ENCODE measurements around the gene TDRKH.
A peak's percentile ranks its signal among the peaks of the same experiment; 100 is the strongest.
"Not testable (repeated sequence)": the region's sequence is repeated elsewhere in the genome, so short reads cannot be mapped to it uniquely, and the experiment has no call there.

Gene TDRKH

DNA sequence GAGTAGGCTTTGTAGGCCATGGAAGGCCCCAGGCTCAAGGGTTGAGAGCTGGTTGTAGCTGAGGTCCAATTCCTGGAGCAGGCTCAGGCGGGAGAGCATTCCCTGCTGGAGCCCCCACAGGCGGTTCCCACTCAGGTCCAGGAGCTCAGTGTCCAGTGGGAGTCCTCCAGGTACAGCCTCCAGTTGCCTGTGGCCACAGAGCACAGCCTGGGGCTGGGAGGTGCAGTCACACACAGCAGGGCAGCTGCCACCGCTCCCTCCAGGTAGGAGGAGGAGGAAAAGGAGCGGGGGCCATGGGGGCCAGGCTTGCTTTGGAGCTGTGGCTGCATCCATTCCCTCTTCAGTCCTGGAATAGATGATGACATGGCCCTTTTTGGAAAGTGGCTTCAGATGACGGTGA, 12.1 kb upstream of the TDRKH start:
- H3K4me1 Mint-ChIP-seq = peaks cover 17 to 19% of the 10 kb centered on the region in 2 donors
- H3K36me3 Mint-ChIP-seq = peaks cover 2 to 5% of the 10 kb centered on the region in 2 donors
- H3K27me3 Mint-ChIP-seq = peaks cover 17 to 21% of the 10 kb centered on the region in 2 donors
- DNase-seq = no peak
- no peak overlapping the region for H3K4me3 Mint-ChIP-seq
- no peak overlapping the region for H3K27ac Mint-ChIP-seq
- ATAC-seq (replicated peaks) = no peak
- H3K9me3 Mint-ChIP-seq = no peaks in the 10 kb centered on the region

DNA sequence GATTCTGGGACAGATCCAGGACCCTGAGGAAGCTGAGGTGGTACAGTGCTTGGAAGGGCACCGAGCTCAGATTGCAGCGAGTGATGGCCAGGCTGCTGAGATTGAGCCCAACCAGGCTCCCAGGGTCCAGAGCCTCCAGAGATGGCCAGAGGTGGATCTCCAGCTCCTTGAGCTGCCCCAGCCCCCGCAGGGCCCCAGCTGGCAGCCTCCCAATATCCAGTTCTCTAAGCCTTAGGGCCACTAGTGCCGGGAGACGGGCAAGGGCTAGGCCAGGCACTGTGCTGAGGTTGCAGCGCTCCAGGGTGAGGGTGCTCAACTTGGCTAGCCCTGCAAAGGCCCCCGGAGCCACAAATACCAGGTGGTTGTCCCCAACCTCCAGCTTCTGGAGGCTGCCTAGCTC, 11.5 kb upstream of the TDRKH start:
- Mint-ChIP-seq H3K4me1 (peaks cover 17 to 19% of the 10 kb centered on the region in 2 donors), H3K27me3 (peaks cover 17 to 21% of the 10 kb centered on the region in 2 donors), H3K9me3 (no peaks in the 10 kb centered on the region), H3K36me3 (peaks cover 2 to 5% of the 10 kb centered on the region in 2 donors), H3K27ac (no peak overlapping the region), H3K4me3 (no peak overlapping the region)
- DNase-seq (no peak), ATAC-seq (replicated peaks) (no peak)

DNA sequence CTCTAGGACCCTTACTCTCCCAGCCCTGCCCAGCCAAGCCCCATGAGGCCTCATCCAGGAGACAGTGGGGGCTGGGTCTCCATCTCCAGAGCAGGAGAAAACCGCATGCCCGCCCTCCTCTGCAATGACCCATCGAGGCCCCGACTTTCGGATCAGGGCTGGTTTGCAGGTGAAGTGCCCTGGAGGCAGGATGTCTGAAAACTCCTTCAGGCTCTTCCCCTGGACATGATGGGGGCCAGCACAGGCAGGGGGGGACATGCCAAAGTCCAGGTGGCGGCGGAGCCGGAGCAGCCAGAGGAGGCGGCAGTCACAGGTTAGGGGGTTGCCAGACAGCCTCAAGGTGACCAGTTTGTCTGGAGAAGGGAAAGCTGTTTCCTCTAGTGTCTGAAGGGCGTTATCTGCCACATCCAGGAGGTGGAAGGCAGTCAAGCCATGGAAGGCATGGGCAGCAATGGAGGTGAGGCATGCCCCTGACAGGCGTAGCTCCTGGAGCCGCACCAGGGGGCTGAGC, 11.1 kb upstream of the TDRKH start:
- Mint-ChIP-seq H3K27ac (no peak overlapping the region), H3K36me3 (peaks cover 2 to 5% of the 10 kb centered on the region in 2 donors), H3K9me3 (no peaks in the 10 kb centered on the region), H3K4me3 (no peak overlapping the region), H3K27me3 (peaks cover 17 to 21% of the 10 kb centered on the region in 2 donors), H3K4me1 (peaks cover 17 to 19% of the 10 kb centered on the region in 2 donors)
- DNase-seq = no peak
- ATAC-seq (replicated peaks) = no peak

DNA sequence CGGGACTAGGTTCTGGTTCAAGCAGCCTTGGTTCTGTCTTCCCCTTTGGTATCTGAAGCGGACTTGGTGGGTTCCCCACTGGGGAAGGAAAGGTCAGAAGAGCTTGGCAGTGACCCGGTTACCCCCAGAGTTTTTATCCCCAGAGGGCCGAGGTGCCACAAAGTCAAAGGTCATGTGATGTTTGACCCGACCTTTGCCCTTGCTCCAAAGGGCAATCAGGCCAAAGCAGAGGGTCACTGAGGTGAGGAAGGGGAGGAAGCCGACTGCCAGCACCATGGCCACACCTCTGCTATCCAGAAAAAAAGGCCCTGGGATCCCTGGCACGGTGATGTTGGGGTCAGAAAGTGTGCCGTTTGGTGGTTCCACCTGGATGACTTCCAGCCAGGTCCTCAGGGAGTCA, 10.5 kb upstream of the TDRKH start:
- no peak for DNase-seq
- Mint-ChIP-seq H3K27ac (no peak overlapping the region), H3K27me3 (peaks cover 17 to 21% of the 10 kb centered on the region in 2 donors), H3K4me3 (no peak overlapping the region), H3K36me3 (peaks cover 2 to 5% of the 10 kb centered on the region in 2 donors), H3K9me3 (no peaks in the 10 kb centered on the region), H3K4me1 (peaks cover 17 to 19% of the 10 kb centered on the region in 2 donors)
- ATAC-seq (replicated peaks) = no peak

DNA sequence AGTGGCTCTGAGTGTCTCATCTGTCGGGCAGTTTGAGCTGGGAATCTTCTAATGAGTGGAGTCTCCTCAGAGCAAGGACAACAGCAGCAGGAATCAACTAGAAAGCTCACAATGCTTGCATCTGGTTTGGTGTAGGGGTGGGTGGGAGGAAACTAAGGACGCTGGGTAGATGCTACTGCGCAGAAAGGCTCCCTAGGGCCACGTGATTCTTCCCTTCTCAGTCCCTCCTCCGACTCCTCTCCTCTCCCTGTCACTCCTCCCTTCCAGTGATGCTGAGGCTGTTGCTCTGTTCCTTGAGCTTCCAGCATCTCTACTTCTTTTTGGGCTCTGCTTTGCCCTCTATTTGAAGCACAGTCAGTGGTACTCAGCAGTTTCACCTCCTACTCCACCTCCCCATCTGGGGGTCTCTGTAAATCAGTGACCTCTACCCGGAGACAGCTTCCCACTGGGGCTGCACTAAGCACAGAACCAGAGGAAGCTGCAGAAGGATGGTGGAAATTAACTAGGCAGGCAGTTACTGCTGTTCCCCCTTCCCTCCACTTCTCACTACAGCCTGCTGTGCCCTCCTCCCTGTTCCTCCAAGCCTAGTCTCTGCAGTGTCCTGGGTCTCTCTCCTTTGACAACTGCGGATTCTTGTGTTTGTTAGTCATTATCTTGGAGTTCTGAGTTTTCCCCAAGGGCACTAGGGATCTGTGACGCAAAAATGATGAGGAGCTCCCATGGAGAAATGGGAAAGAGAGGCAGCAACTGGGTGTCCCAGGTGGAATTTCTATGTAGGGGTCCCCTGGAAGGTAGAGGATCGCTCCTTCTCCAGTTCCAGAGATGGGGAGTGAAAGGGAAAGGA, 9.1 kb upstream of the TDRKH start:
- Mint-ChIP-seq H3K4me1 (peaks cover 13 to 15% of the 10 kb centered on the region in 2 donors), H3K27me3 (peaks cover 17 to 21% of the 10 kb centered on the region in 2 donors), H3K27ac (no peak overlapping the region), H3K4me3 (no peak overlapping the region), H3K36me3 (peaks cover 2 to 5% of the 10 kb centered on the region in 2 donors), H3K9me3 (no peaks in the 10 kb centered on the region)
- ATAC-seq (replicated peaks) = no peak
- no peak for DNase-seq

DNA sequence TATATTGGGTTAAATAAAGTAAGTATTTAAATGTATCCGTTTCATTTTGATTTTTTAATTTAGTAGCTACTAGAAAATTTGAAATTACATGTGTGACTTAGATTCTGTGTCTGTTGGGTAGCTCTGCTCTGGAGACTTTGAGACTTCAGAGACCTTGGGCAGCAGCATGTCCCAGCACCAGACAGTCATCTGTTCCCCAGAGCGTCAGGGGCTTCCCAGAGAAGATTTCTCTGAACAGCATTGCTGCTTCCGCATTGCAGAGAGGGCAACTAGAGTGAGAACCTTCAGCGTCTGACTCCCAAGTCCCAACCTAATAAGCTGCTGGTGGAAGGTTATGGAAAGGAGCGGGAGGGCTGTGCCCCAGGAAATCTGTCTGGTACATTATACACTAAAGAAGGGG, 8.3 kb upstream of the TDRKH start:
- no peaks in the 10 kb centered on the region for H3K9me3 Mint-ChIP-seq
- H3K4me1 Mint-ChIP-seq = peaks cover 5 to 9% of the 10 kb centered on the region in 2 donors
- peaks cover 17 to 21% of the 10 kb centered on the region in 2 donors for H3K27me3 Mint-ChIP-seq
- H3K36me3 Mint-ChIP-seq = peaks cover 2 to 5% of the 10 kb centered on the region in 2 donors
- H3K27ac Mint-ChIP-seq = no peak overlapping the region
- no peak for ATAC-seq (replicated peaks)
- no peak for DNase-seq
- no peak overlapping the region for H3K4me3 Mint-ChIP-seq

DNA sequence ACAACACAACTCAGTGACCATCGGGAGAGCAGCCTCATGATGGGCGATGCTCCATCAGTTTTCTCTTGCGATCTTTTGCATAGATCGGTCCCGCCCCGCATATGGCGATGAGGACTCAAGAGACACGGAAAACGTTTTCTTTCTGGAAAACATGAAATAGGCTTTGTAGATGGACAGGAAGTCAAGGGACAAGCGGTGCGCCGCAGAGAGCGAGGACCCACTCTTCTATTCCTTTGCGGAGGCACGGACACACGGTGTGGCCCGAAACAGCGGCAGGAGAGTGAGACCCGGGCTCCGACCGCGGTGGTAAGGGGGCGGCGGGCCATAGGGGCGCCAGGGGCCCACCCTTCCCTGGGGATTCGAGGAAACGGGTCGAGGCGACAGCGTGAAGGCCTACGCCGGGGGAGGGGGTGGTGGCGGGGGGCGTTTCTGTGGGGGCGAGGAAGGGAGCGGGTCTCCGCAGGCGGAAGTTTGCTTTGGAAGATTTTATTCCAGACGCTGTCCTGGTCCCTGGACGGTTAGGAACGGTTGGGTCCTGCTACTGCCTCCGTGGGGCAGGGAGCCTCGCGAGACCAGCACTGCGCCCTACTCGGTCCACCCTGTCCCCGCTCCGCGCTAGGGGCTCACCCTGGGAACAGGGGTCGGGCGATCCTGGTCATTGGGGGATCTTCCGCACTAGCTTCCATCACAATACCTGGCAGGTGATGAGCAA, 796 bp upstream of the TDRKH start:
- DNase-seq (no peak), ATAC-seq (replicated peaks) (peak; percentile 4 to 6)
- peak overlapping the region; percentile 84 for H3K27ac Mint-ChIP-seq
- no peaks in the 10 kb centered on the region for H3K9me3 Mint-ChIP-seq
- no peaks in the 10 kb centered on the region for H3K27me3 Mint-ChIP-seq
- H3K36me3 Mint-ChIP-seq = no peaks in the 10 kb centered on the region
- peaks cover 5 to 16% of the 10 kb centered on the region in 2 donors for H3K4me1 Mint-ChIP-seq
- H3K4me3 Mint-ChIP-seq = peak overlapping the region; percentile 88

DNA sequence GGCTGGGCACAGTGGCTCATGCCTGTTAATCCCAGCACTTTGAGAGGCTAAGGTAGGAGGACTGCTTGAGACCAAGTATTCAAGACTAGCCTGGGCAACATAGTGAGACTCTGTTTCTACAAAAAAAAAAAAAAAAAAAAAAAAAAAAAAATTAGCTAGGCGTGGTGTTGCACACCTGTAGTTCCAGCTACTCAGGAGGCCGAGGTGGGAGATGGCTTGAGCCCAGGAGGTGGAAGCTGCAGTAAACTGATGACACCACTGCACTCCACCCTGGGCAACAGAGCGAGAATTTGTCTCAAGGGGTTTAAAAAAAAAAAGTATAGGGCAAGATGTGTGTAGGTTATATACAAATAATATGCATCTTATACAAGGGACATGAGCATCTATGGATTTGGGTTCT, 2.6 kb downstream of the TDRKH start:
- no peak for ATAC-seq (replicated peaks)
- H3K9me3 Mint-ChIP-seq = no peaks in the 10 kb centered on the region
- H3K4me3 Mint-ChIP-seq = no peak overlapping the region
- H3K36me3 Mint-ChIP-seq = no peaks in the 10 kb centered on the region
- H3K27ac Mint-ChIP-seq = no peak overlapping the region
- DNase-seq = no peak
- H3K27me3 Mint-ChIP-seq = no peaks in the 10 kb centered on the region
- H3K4me1 Mint-ChIP-seq = peaks cover 5 to 16% of the 10 kb centered on the region in 2 donors

DNA sequence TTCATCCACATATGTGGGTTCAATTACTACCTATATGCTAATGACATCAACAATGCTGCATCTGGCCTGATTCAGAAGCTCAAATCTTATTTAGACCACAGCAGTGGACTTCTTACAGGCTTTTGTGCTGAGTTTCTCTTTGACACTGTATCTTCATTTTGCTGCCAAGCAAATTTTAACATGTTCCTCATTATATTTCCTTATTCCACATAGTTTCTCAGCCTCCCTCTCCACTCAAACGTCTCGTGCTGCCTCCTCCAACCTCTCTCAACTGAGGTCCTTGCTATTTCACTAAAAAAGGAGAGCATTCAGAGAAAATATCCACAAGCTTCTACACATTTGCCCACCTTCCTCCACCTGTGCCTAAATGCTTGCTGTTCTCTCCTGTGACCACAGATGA, 6.5 kb downstream of the TDRKH start:
- no peaks in the 10 kb centered on the region for H3K9me3 Mint-ChIP-seq
- ATAC-seq (replicated peaks) = no peak
- H3K27me3 Mint-ChIP-seq = no peaks in the 10 kb centered on the region
- no peak for DNase-seq
- H3K36me3 Mint-ChIP-seq = peaks cover 7 to 13% of the 10 kb centered on the region in 2 donors
- H3K4me3 Mint-ChIP-seq = no peak overlapping the region
- no peaks in the 10 kb centered on the region for H3K4me1 Mint-ChIP-seq
- no peak overlapping the region for H3K27ac Mint-ChIP-seq

DNA sequence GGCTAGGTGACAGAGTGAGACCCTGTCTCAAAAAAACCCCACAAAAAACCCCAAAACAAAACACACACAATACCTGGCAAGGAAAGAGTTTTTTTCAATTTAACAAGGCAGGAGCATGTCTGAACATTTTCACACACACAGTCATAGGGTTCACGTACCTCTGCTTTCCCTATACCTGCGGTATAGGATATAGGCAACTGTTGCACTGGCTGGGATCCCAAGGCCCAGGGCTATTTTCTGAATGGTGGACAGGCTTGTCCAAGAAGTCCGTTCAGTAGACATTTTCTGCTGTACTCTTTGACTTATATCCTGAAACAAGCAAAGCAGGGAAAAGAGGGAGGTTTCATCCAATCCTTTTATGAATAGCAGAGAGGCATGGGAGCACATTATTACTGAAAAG, 7.6 kb downstream of the TDRKH start:
- ATAC-seq (replicated peaks) = no peak
- no peaks in the 10 kb centered on the region for H3K9me3 Mint-ChIP-seq
- no peak for DNase-seq
- no peaks in the 10 kb centered on the region for H3K27me3 Mint-ChIP-seq
- H3K4me3 Mint-ChIP-seq = no peak overlapping the region
- H3K36me3 Mint-ChIP-seq = peaks cover 14 to 20% of the 10 kb centered on the region in 2 donors
- no peaks in the 10 kb centered on the region for H3K4me1 Mint-ChIP-seq
- H3K27ac Mint-ChIP-seq = no peak overlapping the region

DNA sequence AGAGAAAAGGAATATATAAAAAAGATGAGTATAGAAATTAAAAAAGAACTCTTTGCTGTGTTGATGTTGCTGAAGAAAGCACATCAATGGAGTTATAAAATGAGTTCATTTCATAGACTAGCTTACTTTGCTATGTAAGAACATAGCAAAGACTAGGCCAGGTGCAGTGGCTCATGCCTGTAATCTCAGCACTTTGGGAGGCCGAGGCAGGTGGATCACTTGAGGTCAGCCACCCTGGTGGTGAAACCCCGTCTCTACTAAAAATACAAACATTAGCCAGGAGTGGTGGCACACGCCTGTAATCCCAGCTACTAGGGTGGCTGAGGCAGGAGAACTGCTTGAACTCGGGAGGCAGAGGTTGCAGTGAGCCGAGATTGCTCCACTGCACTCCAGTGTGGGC, 8.3 kb downstream of the TDRKH start:
- H3K4me1 Mint-ChIP-seq; H3K9me3 Mint-ChIP-seq; H3K27ac Mint-ChIP-seq; ATAC-seq (replicated peaks); DNase-seq; H3K4me3 Mint-ChIP-seq; H3K27me3 Mint-ChIP-seq: not testable (repeated sequence)
- peaks cover 14 to 20% of the 10 kb centered on the region in 2 donors for H3K36me3 Mint-ChIP-seq

DNA sequence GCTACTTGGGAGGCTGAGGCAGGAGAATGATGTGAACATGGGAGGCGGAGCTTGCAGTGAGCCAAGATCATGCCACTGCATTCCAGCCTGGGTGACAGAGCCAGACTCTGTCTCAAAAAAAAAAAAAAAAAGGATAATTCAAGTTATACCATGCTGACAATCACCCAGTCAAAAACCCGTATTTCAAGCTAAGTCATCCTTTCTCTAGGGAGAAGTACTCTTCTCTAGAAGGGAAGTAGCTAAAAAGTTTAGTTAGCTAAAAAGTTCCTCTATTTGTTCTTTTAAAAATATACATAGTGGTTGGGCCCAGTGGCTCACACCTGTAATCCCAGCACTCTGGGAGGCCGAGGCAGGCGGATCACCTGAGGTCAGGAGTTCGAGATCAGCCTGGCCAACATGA, 9.6 kb downstream of the TDRKH start:
- not testable (repeated sequence) for DNase-seq; ATAC-seq (replicated peaks); H3K27me3 Mint-ChIP-seq; H3K9me3 Mint-ChIP-seq; H3K27ac Mint-ChIP-seq; H3K4me3 Mint-ChIP-seq; H3K4me1 Mint-ChIP-seq
- H3K36me3 Mint-ChIP-seq = peaks cover 19 to 28% of the 10 kb centered on the region in 2 donors

DNA sequence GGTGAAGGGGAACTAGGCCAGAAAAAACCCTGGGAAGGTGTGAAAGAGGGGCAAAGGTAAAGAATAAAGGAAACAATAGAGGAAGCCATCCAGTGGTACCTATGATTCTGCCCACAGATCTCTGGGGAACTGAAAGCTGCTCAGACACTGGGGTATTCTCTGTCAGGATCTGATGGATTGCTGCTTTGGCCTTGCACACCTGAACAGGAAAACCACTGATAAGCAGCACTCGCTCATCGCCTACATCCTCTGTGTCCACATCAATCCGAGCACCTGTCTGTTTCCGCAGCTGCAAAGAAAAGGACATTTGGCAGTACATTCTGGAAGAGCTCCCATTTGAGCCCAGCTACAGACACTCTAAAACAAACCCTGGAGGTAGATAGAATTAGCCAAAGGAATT, 10.4 kb downstream of the TDRKH start:
- no peaks in the 10 kb centered on the region for H3K27me3 Mint-ChIP-seq
- no peaks in the 10 kb centered on the region for H3K4me1 Mint-ChIP-seq
- no peak overlapping the region for H3K27ac Mint-ChIP-seq
- H3K9me3 Mint-ChIP-seq = no peaks in the 10 kb centered on the region
- no peak for ATAC-seq (replicated peaks)
- DNase-seq = no peak
- peaks cover 25 to 36% of the 10 kb centered on the region in 2 donors for H3K36me3 Mint-ChIP-seq
- H3K4me3 Mint-ChIP-seq = no peak overlapping the region

DNA sequence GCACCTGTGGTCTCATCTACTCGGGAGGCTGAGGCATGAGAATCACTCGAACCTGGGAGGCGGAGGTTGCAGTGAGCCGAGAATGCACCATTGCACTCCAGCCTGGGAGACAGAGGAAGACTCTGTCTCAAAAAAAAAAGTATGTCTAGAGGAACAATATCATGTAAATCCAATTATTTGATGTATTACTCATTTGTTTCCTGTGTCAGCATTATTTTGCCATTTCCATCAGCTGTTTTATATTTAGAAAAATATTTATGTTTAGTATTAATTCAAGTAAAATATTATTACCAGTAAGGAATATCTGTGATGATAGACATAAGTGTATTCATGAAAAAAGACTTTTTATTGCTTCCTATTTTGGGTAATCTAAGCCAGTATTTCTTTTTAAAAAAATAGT, 13.0 kb downstream of the TDRKH start:
- H3K27me3 Mint-ChIP-seq = no peaks in the 10 kb centered on the region
- ATAC-seq (replicated peaks) = no peak
- no peaks in the 10 kb centered on the region for H3K9me3 Mint-ChIP-seq
- H3K27ac Mint-ChIP-seq = no peak overlapping the region
- peaks cover 25 to 44% of the 10 kb centered on the region in 2 donors for H3K36me3 Mint-ChIP-seq
- H3K4me1 Mint-ChIP-seq = no peaks in the 10 kb centered on the region
- no peak for DNase-seq
- H3K4me3 Mint-ChIP-seq = no peak overlapping the region

DNA sequence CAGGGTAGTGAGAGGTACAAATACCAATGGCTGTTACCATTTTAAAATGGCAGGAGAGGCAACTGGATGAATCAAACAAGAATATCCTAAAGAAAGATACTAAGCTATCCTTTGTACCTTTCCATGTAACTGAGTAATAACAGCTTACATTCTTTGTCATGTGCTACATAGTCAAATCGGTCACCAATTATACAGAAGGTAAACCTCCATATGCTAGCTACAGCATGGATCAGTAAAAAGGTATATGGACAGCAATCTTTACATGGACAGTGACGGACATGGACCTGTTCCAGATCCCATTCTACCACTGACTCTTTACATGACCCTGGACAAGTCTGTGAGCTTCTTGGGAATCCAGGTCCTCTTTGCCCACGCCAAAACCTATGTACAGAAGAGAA, 13.6 kb downstream of the TDRKH start:
- H3K27me3 Mint-ChIP-seq = no peaks in the 10 kb centered on the region
- ATAC-seq (replicated peaks) (no peak), DNase-seq (no peak)
- no peak overlapping the region for H3K4me3 Mint-ChIP-seq
- no peaks in the 10 kb centered on the region for H3K9me3 Mint-ChIP-seq
- H3K27ac Mint-ChIP-seq = no peak overlapping the region
- no peaks in the 10 kb centered on the region for H3K4me1 Mint-ChIP-seq
- peaks cover 25 to 45% of the 10 kb centered on the region in 2 donors for H3K36me3 Mint-ChIP-seq
